Ureter (tissue), 1 donor: ENCODE data around the gene ZFYVE9. TPM values are rescaled to one million over a fixed set of nuclear protein-coding genes. Genes with fewer than 3 reads are reported as not detected.

Experiments used
- DNase-seq: peaks from one replicate; pipeline ENCODE4 v3.0.0-alpha.2; 2020; ENCODE audit warnings: low spot score
- total RNA-seq: library from RNA; stranded (reverse); gene quantifications from one replicate; pipeline ENCODE4 v1.2.4, GENCODE V29; 2023
- donor health status: DM: yes; HTN: yes; CAD: no.

Gene ZFYVE9
- total RNA-seq, 1 donor from 2014 or later: 39.2 TPM

GRCh38 chr1:52341655-52342260 is 199.9 kb downstream of the ZFYVE9 start:
- DNase-seq: no peak

- no peak for DNase-seq
Observed at GRCh38 chr1:52343979-52344378, 202.1 kb downstream of the ZFYVE9 start.

GRCh38 chr1:52345252-52345651 is 203.4 kb downstream of the ZFYVE9 start:
- no peak for DNase-seq

- no peak for DNase-seq
Observed at GRCh38 chr1:52346653-52347052, 204.8 kb downstream of the ZFYVE9 start.

- no peak for DNase-seq
Observed at GRCh38 chr1:52348704-52349300, 206.9 kb downstream of the ZFYVE9 start.

- DNase-seq: no peak
Observed at GRCh38 chr1:52352690-52353089, 210.8 kb downstream of the ZFYVE9 start.

GRCh38 chr1:52355436-52355835 is 213.5 kb downstream of the ZFYVE9 start:
- no peak for DNase-seq

- DNase-seq: no peak
Observed at GRCh38 chr1:52355847-52356505, 214.1 kb downstream of the ZFYVE9 start.

GRCh38 chr1:52356818-52357355 is 215.0 kb downstream of the ZFYVE9 start:
- DNase-seq: no peak

GRCh38 chr1:52357397-52357796 is 215.5 kb downstream of the ZFYVE9 start:
- DNase-seq: no peak

GRCh38 chr1:52358851-52359497 is 217.1 kb downstream of the ZFYVE9 start:
- DNase-seq: no peak

GRCh38 chr1:52359676-52360594 is 218.0 kb downstream of the ZFYVE9 start:
- no peak for DNase-seq

- no peak for DNase-seq
Observed at GRCh38 chr1:52360595-52360968, 218.7 kb downstream of the ZFYVE9 start.

GRCh38 chr1:52364235-52364839 is 222.4 kb downstream of the ZFYVE9 start:
- no peak for DNase-seq

- DNase-seq: peak; percentile 58
Observed at GRCh38 chr1:52365071-52365745, 223.3 kb downstream of the ZFYVE9 start.

GRCh38 chr1:52365746-52366516 is 224.0 kb downstream of the ZFYVE9 start, which contains the start of gene CC2D1B:
CC2D1B (minus strand) TSS chr1:52366205; CDS start chr1:52364620, 1,585 bp downstream.
- DNase-seq: peak; percentile 99

GRCh38 chr1:52366517-52366827 is 224.6 kb downstream of the ZFYVE9 start:
- no peak for DNase-seq

- no peak for DNase-seq
Observed at GRCh38 chr1:52367272-52367671, 225.4 kb downstream of the ZFYVE9 start.

- DNase-seq: peak; percentile 60
Observed at GRCh38 chr1:52368383-52369172, 226.7 kb downstream of the ZFYVE9 start.
